Breast epithelium (tissue), 4 donors: ENCODE data around the gene CDK14. TPM values are rescaled to one million over a fixed set of nuclear protein-coding genes. Genes with fewer than 3 reads are reported as not detected.

Experiments
- DNase-seq, 2 donors: peaks; one replicate each; pipeline ENCODE4 v3.0.0-alpha.2; 2019; ENCODE audit warnings: low spot score in 2 of 2
- H3K27ac ChIP-seq, 2 donors: fragments of 200-600 bp; sonication (generic) in 1 of 2; one replicate each; pipeline ENCODE4 v1.5.1; 2016 to 2019; ENCODE audit warnings: mild to moderate bottlenecking in 1 of 2
- H3K27me3 ChIP-seq, 2 donors: fragments of 200-600 bp; sonication (generic) in 1 of 2; one replicate each; pipeline versions ENCODE4 v1.5.1 to v1.6.0; 2017 to 2019; ENCODE audit warnings: control low read depth in 1 of 2, mild to moderate bottlenecking in 1 of 2
- H3K36me3 ChIP-seq: fragments of 200-600 bp; one replicate; pipeline ENCODE4 v1.5.1; 2019
- H3K4me1 ChIP-seq, 2 donors: fragments of 200-600 bp; sonication (generic); one replicate each; pipeline ENCODE4 v1.5.1; 2016 to 2019; ENCODE audit warnings: control low read depth in 1 of 2
- H3K4me3 ChIP-seq, 3 donors: fragments of 200-600 bp; sonication (generic); 1 replicate in 2 of 3; 2 replicates in 1 of 3; pipeline ENCODE4 v1.5.1; 2016 to 2019; ENCODE audit warnings: mild to moderate bottlenecking in 3 of 3, moderate library complexity in 2 of 3
- H3K9me3 ChIP-seq, 2 donors: fragments of 200-600 bp; sonication (generic) in 1 of 2; one replicate each; pipeline ENCODE4 v1.5.1; 2016 to 2019; ENCODE audit warnings: control low read depth in 1 of 2
- CTCF ChIP-seq, 3 donors: fragments of 450-650 bp; IDR thresholded peaks; one replicate each; pipeline ENCODE4 v1.5.1; 2016 to 2017; ENCODE audit warnings: antibody characterized with exemption in 3 of 3, mild to moderate bottlenecking in 3 of 3, moderate library complexity in 3 of 3
- POLR2A ChIP-seq: fragments of 450-650 bp; IDR thresholded peaks from one replicate; pipeline ENCODE4 v1.6.1; 2016; ENCODE audit warnings: antibody characterized with exemption, mild to moderate bottlenecking, moderate library complexity
- POLR2AphosphoS5 ChIP-seq, 3 donors: sonication (generic); formaldehyde crosslinking; IDR thresholded peaks; one replicate each; pipeline ENCODE4 v1.6.1; 2017; ENCODE audit warnings: antibody characterized with exemption in 3 of 3
- intact Hi-C: fragments of 100-400 bp; cut with DNase I; formaldehyde crosslinking; loops from one replicate; pipeline ENCODE4 v1.15.1; 2023; ENCODE audit warnings: low total_unique reads
- total RNA-seq, 3 donors: library from RNA; depleted of rRNA; stranded (reverse); fragments of >200 nt; gene quantifications; one replicate each; pipeline ENCODE4 v1.1.0, GENCODE V29; 2016

The CDK14 gene
- total RNA-seq, 3 donors from 2014 or later, result 16.3 to 64.7 (median 29.8) TPM

GRCh38 chr7:90892213-90892612, 296.1 kb downstream of the CDK14 start:
- Histone ChIP-seq H3K36me3 (no peaks in the 10 kb centered on the region), H3K27ac (no peak overlapping the region), H3K27me3 (no peaks in the 10 kb centered on the region), H3K4me3 (no peak overlapping the region), H3K4me1 (no peaks in the 10 kb centered on the region), H3K9me3 (no peaks in the 10 kb centered on the region)
- no peak for TF ChIP-seq POLR2AphosphoS5 (IDR thresholded peaks at IDR 0.05)
- TF ChIP-seq POLR2A, result no peak
- TF ChIP-seq CTCF (IDR thresholded peaks at IDR 0.05), result no peak
- intact Hi-C loops, result no loop called here
- no peak for DNase-seq

- no peak for DNase-seq
- intact Hi-C loops, result no loop called here
- no peak overlapping the region for H3K27ac ChIP-seq
- H3K9me3 ChIP-seq, result no peaks in the 10 kb centered on the region
- no peak overlapping the region for H3K4me3 ChIP-seq
- TF ChIP-seq POLR2A, result no peak
- TF ChIP-seq CTCF (IDR thresholded peaks at IDR 0.05), result no peak
- TF ChIP-seq POLR2AphosphoS5 (IDR thresholded peaks at IDR 0.05), result no peak
- H3K27me3 ChIP-seq, result no peaks in the 10 kb centered on the region
- H3K4me1 ChIP-seq, result no peaks in the 10 kb centered on the region
- no peaks in the 10 kb centered on the region for H3K36me3 ChIP-seq
These were observed 298.0 kb downstream of the CDK14 start for GRCh38 chr7:90894122-90894521.

- TF ChIP-seq CTCF (IDR thresholded peaks at IDR 0.05) (no peak), POLR2AphosphoS5 (IDR thresholded peaks at IDR 0.05) (no peak), POLR2A (no peak)
- no peaks in the 10 kb centered on the region for H3K27me3 ChIP-seq
- no peak overlapping the region for H3K4me3 ChIP-seq
- intact Hi-C loops, result no loop called here
- no peaks in the 10 kb centered on the region for H3K4me1 ChIP-seq
- no peaks in the 10 kb centered on the region for H3K9me3 ChIP-seq
- DNase-seq, result no peak
- no peak overlapping the region for H3K27ac ChIP-seq
- H3K36me3 ChIP-seq, result no peaks in the 10 kb centered on the region
These were observed 300.3 kb downstream of the CDK14 start for GRCh38 chr7:90896458-90896857.

- no peaks in the 10 kb centered on the region for H3K4me1 ChIP-seq
- no peaks in the 10 kb centered on the region for H3K36me3 ChIP-seq
- no peak for TF ChIP-seq POLR2A
- no peak for TF ChIP-seq CTCF (IDR thresholded peaks at IDR 0.05)
- no peak for TF ChIP-seq POLR2AphosphoS5 (IDR thresholded peaks at IDR 0.05)
- DNase-seq, result no peak
- H3K27ac ChIP-seq, result no peak overlapping the region
- H3K4me3 ChIP-seq, result no peak overlapping the region
- H3K27me3 ChIP-seq, result no peaks in the 10 kb centered on the region
- no peaks in the 10 kb centered on the region for H3K9me3 ChIP-seq
- intact Hi-C loops, result no loop called here
These were observed 301.9 kb downstream of the CDK14 start for GRCh38 chr7:90897961-90898469.

- no peaks in the 10 kb centered on the region for H3K4me1 ChIP-seq
- H3K27ac ChIP-seq, result no peak overlapping the region
- no peaks in the 10 kb centered on the region for H3K9me3 ChIP-seq
- no peaks in the 10 kb centered on the region for H3K27me3 ChIP-seq
- H3K4me3 ChIP-seq, result no peak overlapping the region
- DNase-seq, result no peak
- intact Hi-C loops, result no loop called here
- H3K36me3 ChIP-seq, result no peaks in the 10 kb centered on the region
- TF ChIP-seq POLR2AphosphoS5 (IDR thresholded peaks at IDR 0.05) (no peak), CTCF (IDR thresholded peaks at IDR 0.05) (no peak)
These were observed 304.7 kb downstream of the CDK14 start for GRCh38 chr7:90900628-90901356.
